NCI-H2081 treated with DMSO at 0.1 percent for 48 hours (cell line): Measurements from ENCODE around the gene IGFBPL1.

Source experiments
- DNase-seq: peaks from one replicate; lab custom pipeline; 2025; lab: John Stamatoyannopoulos, UW

The IGFBPL1 gene

DNA sequence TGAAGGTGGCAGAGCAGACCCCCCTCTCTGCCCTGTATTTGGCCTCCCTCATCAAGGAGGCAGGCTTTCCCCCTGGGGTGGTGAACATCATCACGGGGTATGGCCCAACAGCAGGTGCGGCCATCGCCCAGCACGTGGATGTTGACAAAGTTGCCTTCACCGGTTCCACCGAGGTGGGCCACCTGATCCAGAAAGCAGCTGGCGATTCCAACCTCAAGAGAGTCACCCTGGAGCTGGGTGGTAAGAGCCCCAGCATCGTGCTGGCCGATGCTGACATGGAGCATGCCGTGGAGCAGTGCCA lies 27.9 kb downstream of the IGFBPL1 start:
- DNase-seq = no peak

DNA sequence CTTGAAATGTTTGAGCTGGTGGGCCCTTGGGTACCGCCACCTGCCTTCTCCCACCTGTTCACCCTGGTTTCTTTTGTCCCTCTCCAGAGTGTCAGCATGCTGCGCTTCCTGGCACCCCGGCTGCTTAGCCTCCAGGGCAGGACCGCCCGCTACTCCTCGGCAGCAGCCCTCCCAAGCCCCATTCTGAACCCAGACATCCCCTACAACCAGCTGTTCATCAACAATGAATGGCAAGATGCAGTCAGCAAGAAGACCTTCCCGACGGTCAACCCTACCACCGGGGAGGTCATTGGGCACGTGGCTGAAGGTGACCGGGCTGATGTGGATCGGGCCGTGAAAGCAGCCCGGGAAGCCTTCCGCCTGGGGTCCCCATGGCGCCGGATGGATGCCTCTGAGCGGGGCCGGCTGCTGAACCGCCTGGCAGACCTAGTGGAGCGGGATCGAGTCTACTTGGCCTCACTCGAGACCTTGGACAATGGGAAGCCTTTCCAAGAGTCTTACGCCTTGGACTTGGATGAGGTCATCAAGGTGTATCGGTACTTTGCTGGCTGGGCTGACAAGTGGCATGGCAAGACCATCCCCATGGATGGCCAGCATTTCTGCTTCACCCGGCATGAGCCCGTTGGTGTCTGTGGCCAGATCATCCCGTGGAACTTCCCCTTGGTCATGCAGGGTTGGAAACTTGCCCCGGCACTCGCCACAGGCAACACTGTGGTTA lies 28.4 kb downstream of the IGFBPL1 start:
- DNase-seq = no peak

DNA sequence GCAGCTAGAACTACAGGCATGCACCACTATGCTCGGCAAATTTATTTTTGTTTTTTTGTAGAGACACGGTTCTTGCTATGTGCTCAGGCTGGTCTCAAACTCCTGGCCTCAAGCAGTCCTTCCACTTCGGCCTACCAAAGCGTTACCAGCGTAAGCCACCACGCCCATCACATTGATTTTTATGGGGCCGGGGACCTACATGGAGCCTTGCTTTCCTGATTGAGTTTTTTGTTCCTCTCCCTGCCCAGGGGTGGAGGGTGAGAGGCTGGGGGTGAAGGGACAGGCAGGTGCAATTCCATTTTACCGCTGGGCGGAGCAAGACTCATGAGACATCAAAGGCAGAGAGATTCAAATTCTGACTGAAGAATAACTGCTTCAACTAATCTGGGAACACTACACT lies 29.8 kb downstream of the IGFBPL1 start:
- no peak for DNase-seq

DNA sequence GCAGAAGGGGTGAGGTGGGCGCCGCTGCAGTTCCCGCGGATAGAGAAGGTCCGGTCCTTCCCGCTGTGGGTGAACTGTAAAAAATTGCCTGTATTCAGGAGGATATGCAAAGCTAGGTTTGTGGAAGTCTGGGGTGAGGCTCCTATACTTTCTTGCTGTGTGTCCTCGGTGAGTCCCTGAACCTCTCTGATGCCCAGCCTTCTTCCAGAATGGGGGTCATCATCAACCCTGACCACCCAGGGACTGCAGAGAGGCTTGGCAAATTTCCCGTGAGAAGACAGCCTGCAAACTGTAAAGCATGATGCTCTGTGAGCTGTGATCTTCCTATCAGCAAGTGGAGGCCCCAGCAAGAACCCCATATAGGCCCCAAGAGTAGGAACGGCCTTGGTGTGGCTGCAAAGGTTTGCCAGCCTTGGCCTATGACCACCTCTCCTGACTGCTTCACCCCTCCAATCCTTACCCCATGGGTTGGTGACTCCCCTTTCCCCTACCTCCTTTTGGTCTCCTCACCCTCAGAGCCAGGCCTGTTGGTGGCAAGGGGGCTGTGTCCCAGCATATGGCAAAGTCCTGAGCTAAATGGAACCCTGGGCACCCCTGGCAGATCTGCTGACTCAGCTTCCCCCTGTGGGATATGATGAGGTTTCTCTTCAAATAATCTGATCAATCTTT lies 31.0 kb downstream of the IGFBPL1 start:
- no peak for DNase-seq

DNA sequence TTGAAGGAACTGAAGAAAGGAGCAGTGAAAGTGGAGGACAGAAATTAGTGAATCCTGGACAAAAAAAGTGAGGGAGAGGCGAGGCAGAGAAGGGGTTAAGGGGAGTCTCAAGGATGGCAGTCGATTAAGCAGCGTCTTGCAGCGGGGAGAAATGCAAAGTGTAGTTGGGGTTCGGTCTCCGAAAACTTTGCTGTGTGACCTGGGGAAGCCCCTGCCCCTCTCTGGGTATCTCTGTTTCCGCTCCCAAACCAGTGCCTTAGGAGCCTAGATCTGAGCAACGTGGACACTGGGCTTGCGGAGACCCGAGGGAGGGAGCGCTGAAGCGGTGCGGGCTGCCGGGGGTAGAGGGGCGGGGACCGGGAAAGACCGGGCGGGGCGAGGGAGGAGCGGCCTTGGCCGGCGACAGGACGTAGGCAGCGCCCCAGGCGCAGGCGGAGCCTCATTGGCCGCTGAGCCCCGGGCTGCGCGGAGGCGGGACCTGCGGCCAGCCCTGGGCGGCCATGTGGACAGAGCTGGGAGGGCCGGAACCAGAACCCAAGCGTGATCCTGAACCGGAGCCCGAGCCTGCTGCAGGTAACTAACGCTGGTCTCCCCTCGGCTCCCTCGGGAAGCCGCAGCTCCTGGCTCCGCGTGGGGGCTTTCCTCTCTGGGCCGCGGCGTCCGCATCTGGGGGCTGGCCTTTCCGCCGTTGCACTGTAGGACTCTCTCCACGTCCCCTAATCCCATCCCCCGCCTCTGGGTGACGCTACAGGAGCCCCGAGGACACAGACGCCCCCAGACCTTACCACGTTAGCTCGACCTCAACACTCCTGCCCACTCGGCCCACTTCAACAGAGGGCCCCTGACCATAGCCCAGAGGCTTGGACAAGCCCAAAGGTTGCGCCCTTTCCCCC lies 31.8 kb downstream of the IGFBPL1 start, which contains the start of gene ALDH1B1:
Gene ALDH1B1, plus strand, starts transcription at position 468 of the 893 bp plus-strand sequence. CDS start 3,047 bp downstream, outside the sequence.
- DNase-seq = peak; percentile 16

DNA sequence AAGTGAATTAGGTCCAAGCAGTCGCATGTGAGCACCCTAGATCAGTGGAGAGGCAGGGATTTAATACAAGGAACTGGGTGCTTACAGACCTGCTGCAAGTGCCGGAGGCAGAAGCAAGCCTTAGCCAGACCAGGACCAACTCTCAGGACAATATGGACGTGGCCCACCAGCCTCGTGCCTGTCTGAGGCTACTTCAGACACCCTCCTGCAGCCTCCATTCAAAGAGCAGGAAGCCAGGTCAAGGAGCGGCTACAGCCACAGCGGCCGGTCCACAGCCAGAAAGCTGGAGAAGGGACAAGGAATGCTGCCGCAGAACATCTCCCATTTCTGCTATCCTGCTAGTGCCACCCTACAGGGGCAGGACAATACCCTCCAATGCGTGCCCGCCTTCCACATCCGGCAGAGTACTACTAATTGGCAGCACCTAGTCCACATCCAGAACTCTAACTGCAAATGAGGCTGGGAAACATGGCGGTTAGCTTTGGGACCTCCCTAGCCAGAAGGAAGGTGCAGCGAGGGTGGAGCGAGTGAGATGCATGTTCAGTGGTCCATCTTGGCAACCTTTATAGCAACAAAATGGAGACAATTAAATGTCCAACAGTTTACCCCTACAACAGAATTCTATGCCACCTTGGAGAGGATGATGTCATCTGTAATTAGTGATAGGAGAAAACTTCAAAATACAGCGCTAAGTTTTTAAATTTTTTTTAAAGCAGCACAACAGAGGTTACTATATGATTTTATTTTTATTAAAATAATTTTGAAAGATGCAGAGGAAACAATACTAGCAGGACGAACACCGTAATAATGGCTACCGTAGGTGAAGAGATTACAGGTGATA lies 32.8 kb downstream of the IGFBPL1 start:
- no peak for DNase-seq

DNA sequence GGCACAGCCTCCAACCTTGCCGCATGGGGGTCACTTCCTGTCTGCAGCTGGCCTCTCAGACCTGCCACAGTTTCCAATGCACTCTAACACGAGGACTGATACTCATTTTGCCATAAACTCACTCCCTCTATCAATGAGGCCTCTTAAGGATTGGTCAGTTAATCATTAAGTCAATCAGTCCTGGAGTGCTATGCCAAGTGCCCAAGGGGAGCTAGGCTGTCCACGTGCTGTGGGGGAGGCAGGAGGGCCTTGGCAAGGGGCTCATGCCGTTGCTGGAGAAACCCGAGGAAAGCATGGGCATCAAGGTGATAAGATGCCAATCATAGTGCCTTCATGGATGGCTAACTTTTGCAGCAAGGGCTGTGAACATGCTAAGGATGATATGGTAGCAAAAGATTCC lies 33.4 kb downstream of the IGFBPL1 start:
- DNase-seq = no peak

DNA sequence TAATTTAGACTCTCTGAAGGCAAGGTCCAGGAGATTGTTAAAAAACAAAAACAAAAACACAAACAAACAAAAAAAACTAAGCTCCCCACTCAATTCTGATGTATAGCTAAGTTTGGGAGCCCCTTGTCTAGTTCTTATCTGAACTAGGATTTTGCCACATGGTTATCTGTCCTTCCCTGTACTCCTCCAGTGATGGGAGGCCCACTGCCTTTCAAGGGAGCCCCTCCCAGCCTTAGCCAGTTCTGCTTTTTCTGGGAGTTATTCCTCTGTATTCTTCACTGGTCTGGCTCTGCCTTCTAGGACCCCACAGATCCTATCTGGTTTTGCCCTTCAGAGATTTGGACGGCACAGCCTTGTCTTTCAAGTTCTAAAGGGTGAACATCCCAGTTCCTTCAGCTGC lies 33.8 kb downstream of the IGFBPL1 start:
- no peak for DNase-seq

DNA sequence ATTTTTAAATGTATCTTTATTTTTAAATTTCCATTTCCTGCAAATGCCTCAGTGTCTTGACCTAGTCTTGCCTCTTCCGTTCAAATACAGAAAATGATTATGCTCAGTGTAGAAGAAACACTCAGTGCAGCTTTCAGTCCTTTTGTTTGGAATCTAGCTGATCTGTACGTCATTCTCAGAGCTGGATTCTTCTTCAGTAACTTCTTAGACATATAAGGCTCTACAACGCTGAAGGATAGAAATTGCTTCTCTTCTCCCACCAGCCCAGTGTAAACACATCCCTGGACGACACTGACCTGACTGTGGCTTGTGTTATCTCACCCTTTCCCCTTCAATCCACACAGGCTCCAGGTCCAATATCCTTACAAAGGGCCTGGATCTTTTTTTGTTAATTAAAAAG lies 34.9 kb downstream of the IGFBPL1 start:
- no peak for DNase-seq

DNA sequence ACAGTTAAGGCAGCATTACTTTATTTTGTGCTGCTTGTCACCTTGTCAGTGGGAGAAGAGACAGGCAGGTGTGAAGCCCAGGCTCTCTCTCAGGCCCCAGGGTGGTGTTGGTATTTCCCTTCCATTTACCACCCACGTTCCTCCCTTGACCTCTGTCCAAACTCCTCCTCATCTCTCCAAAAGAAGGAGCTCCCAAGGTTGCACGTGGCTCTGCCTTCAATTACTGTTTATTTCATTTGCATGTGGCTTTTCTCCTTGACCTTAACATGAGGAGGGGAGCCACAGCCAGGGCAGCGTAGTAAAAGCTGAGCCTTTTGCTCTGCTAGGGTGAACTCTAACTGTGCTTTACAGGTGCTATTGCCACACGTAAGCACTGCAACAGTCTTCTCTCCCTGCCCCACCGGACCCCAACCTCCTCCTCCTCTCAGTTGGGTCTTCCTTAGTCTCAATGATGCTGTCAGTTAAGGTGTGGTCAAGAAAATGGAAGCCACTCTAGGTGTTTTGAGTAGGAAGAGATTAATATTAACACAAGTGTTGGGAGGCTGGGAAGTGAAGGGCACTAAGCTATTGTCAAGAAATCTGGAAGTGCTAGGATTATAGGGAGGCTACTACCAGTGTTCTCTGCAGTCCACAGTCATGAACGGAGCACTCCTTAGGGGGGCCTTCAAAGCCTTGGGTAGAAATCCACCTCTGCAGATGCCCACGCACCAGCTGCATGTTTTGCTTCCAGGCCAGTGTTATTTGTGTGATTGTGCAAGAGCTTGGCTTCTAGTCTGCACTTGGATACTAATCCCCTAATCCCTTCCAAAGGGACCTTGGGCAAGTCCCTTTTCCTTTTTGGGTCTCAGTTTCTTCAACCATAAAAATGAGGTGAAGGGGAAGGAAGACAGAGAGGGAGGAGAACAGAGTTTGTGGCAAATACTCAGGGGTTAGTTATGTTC lies 35.7 kb downstream of the IGFBPL1 start:
- DNase-seq = no peak

DNA sequence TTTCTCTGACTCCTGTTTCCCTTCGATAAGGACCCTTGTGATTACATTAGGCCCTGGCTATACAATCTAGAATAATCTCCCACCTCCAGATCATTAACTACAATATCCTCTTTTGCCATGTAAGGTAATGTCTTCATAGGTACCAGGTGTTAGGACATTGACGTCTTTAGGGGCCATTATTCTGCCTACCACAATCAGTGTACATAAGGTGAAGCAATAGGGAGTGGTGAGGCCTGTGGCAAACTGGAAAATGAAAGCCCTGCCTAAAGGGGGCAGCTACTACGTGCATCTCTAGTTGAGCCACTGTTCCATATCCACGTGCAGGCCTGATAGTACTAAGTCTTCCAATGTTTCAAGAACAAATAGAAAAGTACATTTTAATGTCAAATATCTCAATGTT lies 36.5 kb downstream of the IGFBPL1 start:
- DNase-seq = no peak

DNA sequence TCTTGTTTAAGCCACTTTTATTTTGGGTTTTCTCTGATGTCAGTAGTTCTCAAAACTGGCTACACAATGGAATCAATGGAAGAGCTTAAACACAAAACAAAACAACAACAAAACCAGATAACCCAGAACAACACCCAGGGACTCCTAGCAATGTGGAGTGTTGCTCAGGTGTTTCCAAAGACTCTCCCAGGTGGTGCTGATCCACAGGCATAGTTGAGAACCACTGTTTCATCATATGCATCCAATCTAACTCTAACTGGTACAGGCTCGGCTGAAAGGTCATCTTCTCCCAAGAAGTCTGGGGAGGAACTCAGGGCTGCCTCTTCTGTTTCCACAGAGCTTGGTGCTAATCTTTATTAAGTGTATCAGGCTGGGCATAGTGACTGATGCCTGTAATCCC lies 37.2 kb downstream of the IGFBPL1 start:
- DNase-seq = no peak

DNA sequence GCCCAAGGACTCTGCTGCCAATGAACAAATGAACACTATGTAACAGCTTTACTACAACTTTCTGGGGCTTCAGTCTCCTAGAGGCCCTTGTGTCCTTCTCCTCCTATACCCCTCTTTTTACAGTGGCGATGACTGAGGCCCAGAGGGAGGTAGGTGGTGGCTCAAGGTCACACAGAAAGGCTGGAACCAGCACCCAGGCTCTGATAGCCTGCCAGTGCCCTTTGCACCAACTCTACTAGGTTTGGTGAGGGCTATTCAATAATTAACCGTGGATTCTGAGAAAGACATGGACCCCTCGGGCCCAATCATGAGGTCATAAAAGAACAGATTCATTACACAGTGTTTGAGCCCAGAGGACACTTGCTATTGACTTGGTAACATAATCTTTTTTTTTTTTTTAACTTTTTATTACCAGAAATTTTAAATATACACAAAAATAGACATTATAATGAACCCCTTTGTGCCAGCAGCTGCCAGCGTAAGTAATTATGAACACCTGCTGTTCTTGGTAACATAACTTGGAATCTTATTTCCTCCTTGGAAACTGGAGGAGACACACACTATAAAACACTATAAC lies 37.8 kb downstream of the IGFBPL1 start:
- no peak for DNase-seq

DNA sequence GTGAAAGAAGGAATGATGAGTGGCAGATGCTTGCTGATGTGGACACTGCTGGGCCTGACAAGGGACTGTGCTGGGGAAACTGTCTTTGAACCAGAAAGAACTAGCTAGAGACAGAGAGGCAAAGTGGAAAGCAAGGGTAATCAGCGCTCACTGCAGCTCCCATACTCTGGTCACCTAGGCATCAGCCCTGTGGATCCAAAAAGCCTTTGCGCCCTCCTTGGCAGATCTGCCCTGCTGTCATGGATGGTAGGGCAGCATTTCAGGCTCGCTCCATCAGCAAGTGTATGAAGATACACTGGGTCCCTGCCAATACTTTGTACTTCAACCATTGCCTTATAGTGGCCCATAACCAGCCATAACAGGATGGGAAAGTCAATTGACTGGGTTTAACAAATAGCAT lies 38.4 kb downstream of the IGFBPL1 start:
- DNase-seq = no peak

DNA sequence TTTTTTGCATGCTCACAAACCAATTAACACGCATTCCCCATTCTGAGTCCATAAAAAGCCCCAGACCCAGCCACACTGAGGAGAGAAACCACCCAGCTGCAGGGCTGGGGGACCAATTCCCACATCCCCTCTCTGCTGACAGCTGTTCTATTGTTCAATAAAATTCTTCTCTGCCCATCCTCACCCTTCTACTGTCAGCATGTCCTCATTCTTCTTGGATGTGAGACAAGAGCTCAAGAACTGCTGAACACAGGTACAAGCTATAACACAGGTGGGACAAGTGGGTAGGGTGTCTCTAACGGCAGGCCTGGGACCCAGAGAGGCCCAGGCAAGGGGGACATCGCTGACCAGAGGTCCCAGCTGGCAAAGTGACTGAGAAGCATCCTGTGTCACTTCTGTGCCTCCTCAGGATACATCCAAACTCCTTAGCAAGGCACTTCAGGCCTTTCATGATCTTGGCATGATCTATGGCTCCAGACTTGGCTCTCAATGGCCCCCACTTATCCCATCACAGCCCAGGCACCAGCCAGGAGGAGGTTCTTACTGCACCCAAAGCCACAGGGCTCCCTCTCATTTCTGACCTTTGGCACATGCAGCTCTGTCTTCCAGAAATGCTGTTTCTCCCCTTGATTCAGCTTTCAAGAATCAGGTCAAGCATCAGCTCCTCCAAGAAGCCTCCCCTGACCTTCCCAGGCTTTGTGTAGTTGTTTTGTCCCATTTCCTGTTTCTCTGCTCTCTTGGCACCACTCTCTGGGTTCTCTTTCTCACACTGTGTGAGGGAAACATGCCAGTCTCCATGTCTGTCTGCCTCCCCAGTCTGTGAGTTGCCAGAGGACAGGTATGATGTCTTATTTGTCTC lies 39.0 kb downstream of the IGFBPL1 start:
- no peak for DNase-seq

DNA sequence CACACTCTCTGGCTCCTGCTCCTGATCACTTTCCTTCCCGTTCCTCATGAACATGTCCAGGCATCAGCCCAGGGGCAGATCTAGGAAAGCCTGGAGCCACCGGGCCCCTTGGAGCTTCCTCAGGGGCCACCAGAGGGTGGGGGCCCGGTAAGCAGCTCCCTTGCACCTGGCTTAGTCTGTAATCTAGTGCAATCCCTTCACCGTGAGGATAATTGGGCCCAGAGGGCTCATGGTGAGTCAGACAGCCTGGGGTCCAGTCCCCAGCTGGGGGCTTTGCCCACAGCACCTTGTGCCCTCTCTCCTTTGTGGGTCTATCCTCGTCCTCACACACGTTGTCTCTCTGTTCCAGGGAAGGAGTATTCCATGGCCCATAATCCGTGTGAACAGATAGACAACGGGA lies 42.1 kb downstream of the IGFBPL1 start:
- DNase-seq = no peak

DNA sequence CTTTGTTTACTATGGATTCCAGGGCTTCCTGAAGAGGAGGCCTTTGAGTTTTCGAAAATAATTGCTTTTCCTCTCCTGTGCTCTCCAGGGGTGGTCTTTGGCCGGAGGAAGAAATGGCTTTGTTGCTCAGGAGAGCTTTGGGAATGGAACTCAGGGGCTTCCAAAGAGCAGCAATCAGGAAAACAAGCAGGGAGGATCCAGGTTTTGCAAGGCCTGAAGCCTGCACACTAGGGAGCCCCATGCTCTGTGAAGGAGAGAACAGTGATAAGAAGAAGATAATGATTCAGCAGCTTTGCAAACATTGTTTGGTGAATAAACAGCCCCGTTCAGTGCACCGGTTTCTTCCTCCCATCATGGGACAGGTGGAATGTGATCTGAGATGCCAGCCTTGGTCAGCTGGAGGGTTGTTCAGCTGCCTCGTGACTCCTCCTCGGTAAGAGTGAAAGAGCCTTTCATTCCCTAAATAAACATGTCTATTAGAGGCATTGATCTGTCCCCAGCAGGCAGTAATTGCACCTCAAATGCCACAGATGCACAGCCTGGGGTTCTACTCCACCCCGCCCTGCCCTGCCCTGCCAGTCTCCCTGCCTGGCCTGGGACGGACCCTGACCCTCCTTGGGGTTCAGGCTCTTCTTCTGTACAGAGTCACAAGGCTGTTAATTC lies 43.3 kb downstream of the IGFBPL1 start:
- no peak for DNase-seq

DNA sequence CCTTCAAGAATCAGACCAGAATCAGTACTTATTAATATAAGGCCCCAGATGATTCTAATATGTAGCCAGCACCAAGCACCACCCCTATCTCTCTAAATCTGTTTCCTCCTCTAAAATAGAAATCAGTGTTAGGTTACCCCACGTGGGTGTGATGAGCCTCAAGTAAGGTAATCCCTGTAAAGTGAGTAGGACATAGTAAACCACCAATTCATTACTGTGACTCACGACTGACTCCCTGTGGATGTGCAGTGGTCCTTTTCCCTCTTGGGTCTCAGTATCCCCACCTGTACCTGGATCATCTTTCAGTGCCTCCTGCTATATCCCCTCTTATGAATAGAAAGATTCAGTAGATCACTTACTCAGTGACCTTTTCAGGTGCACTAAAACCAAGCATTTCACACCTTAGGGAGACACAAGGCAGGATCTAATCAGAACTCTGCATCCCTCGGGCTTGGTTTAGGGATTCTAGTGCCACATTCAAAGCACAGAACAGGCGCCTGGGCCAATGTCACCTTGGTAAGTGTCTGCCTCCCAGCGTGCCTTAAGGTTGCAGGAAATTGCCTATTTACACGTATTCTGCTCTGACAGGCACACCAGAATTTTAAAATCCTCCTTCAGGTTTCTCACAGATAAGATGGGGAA lies 43.9 kb downstream of the IGFBPL1 start:
- no peak for DNase-seq
